Endothelial cell (in vitro differentiated cells): ENCODE results near the gene ZNF273. TPM values are rescaled to one million over a fixed set of nuclear protein-coding genes. Genes with fewer than 3 reads are reported as not detected.

ENCODE experiments used
- DNase-seq: peaks from one replicate; pipeline ENCODE4 v3.0.0; 2021; ENCODE audit warnings: low spot score
- H3K27ac Mint-ChIP-seq: one replicate; pipeline ENCODE4 v1.8.0; 2021; ENCODE audit warnings: mixed read lengths, inconsistent platforms; ENCODE audit not compliant: unreplicated experiment
- H3K27me3 Mint-ChIP-seq: one replicate; pipeline ENCODE4 v1.8.0; 2021; ENCODE audit warnings: mild to moderate bottlenecking, moderate library complexity, mixed read lengths, inconsistent platforms; ENCODE audit not compliant: unreplicated experiment
- H3K36me3 Mint-ChIP-seq: one replicate; pipeline ENCODE4 v1.8.0; 2021; ENCODE audit warnings: mild to moderate bottlenecking, low read depth, mixed read lengths, inconsistent platforms; ENCODE audit not compliant: unreplicated experiment
- H3K4me1 Mint-ChIP-seq: one replicate; pipeline ENCODE4 v1.8.0; 2021; ENCODE audit warnings: mild to moderate bottlenecking, mixed read lengths, inconsistent platforms; ENCODE audit not compliant: unreplicated experiment
- H3K4me3 Mint-ChIP-seq: one replicate; pipeline ENCODE4 v1.8.0; 2021; ENCODE audit warnings: mild to moderate bottlenecking, mixed read lengths, inconsistent platforms; ENCODE audit not compliant: unreplicated experiment
- H3K9me3 Mint-ChIP-seq: one replicate; pipeline ENCODE4 v1.8.0; 2021; ENCODE audit warnings: mixed read lengths, inconsistent platforms; ENCODE audit not compliant: unreplicated experiment
- CTCF ChIP-seq: fragments of 200-600 bp; sonication (generic); IDR thresholded peaks from one replicate; pipeline ENCODE4 v1.5.0; 2021; ENCODE audit warnings: antibody characterized with exemption; ENCODE audit not compliant: unreplicated experiment
- total RNA-seq: library from RNA; stranded (reverse); fragmentation: NEBNext Ultra II Directional; extraction: Animal tissue kit (Norgen Biotek cat#: 25700); gene quantifications from one replicate; pipeline ENCODE4 v1.2.1, GENCODE V29; 2021; ENCODE audit not compliant: unreplicated experiment

The ZNF273 gene
- total RNA-seq, 1 donor from 2014 or later, result 9.3 TPM

- Mint-ChIP-seq H3K4me1 (peaks cover 6% of the 10 kb centered on the region), H3K27ac (no peak overlapping the region), H3K4me3 (peak overlapping the region; percentile 62), H3K9me3 (peaks cover 8% of the 10 kb centered on the region), H3K36me3 (peaks cover 7% of the 10 kb centered on the region), H3K27me3 (peaks cover 14% of the 10 kb centered on the region)
- DNase-seq, result peak; percentile 72
- no peak for TF ChIP-seq CTCF
Measured at GRCh38 chr7:64876792-64877713, 26.0 kb upstream of the ZNF273 start.

GRCh38 chr7:64877714-64878610 is 25.1 kb upstream of the ZNF273 start:
- H3K9me3 Mint-ChIP-seq, result peaks cover 8% of the 10 kb centered on the region
- no peak overlapping the region for H3K4me3 Mint-ChIP-seq
- H3K27ac Mint-ChIP-seq, result no peak overlapping the region
- peaks cover 16% of the 10 kb centered on the region for H3K27me3 Mint-ChIP-seq
- no peak for TF ChIP-seq CTCF
- H3K4me1 Mint-ChIP-seq, result peaks cover 6% of the 10 kb centered on the region
- peak; percentile 0 for DNase-seq
- peaks cover 10% of the 10 kb centered on the region for H3K36me3 Mint-ChIP-seq

GRCh38 chr7:64878684-64879083 is 24.4 kb upstream of the ZNF273 start:
- peak overlapping the region; percentile 5 for H3K27ac Mint-ChIP-seq
- peaks cover 11% of the 10 kb centered on the region for H3K36me3 Mint-ChIP-seq
- TF ChIP-seq CTCF, result no peak
- H3K27me3 Mint-ChIP-seq, result peaks cover 17% of the 10 kb centered on the region
- H3K9me3 Mint-ChIP-seq, result peaks cover 10% of the 10 kb centered on the region
- no peak for DNase-seq
- H3K4me1 Mint-ChIP-seq, result peaks cover 6% of the 10 kb centered on the region
- H3K4me3 Mint-ChIP-seq, result peak overlapping the region; percentile 57

- DNase-seq, result peak; percentile 1
- peaks cover 6% of the 10 kb centered on the region for H3K4me1 Mint-ChIP-seq
- H3K9me3 Mint-ChIP-seq, result peaks cover 13% of the 10 kb centered on the region
- peaks cover 22% of the 10 kb centered on the region for H3K27me3 Mint-ChIP-seq
- H3K36me3 Mint-ChIP-seq, result peaks cover 16% of the 10 kb centered on the region
- peak overlapping the region; percentile 5 for H3K27ac Mint-ChIP-seq
- no peak for TF ChIP-seq CTCF
- no peak overlapping the region for H3K4me3 Mint-ChIP-seq
Measured at GRCh38 chr7:64879086-64879730, 23.9 kb upstream of the ZNF273 start.
